Suppressor macrophage treated with lipopolysaccharide for 1 hour (primary cell): ENCODE data around the gene HCN3.
"Not testable (repeated sequence)": the region's sequence is repeated elsewhere in the genome, so short reads cannot be mapped to it uniquely, and the experiment has no call there.

Source experiments
- DNase-seq, 3 donors: peaks; one replicate each; pipeline ENCODE4 v3.0.0-alpha.2; 2020 to 2022

HCN3 gene

GRCh38 chr1:155277070-155277901 is at the start of gene HCN3:
TSS of gene HCN3 (plus strand) at chr1:155277463. CDS start at chr1:155277591, 128 bp downstream.
- DNase-seq, result peak; percentile 98 to 99 (median 99)

- DNase-seq, result no peak
Observed at GRCh38 chr1:155228096-155228427, 49.2 kb upstream of the HCN3 start.

- not testable (repeated sequence) for DNase-seq
Observed at GRCh38 chr1:155231302-155231701, 46.0 kb upstream of the HCN3 start.

- not testable (repeated sequence) for DNase-seq
Observed at GRCh38 chr1:155232001-155232978, 45.0 kb upstream of the HCN3 start.

- DNase-seq, result not testable (repeated sequence)
Observed at GRCh38 chr1:155233502-155233901, 43.8 kb upstream of the HCN3 start.

- DNase-seq, result not testable (repeated sequence)
Observed at GRCh38 chr1:155235375-155235774, 41.9 kb upstream of the HCN3 start.

- DNase-seq, result peak in 1 of 3 donors; percentile 35
Observed at GRCh38 chr1:155236451-155236850, 40.8 kb upstream of the HCN3 start.

GRCh38 chr1:155241069-155241679 is 36.1 kb upstream of the HCN3 start:
- peak; percentile 84 to 91 (median 89) for DNase-seq

GRCh38 chr1:155241841-155242264 is 35.4 kb upstream of the HCN3 start:
- DNase-seq, result peak; percentile 72 to 85 (median 76)

GRCh38 chr1:155242805-155243358 is 34.4 kb upstream of the HCN3 start:
- DNase-seq, result no peak

- peak; percentile 94 to 97 (median 96) for DNase-seq
Observed at GRCh38 chr1:155244368-155245162, 32.7 kb upstream of the HCN3 start.

- DNase-seq, result no peak
Observed at GRCh38 chr1:155245163-155245524, 32.1 kb upstream of the HCN3 start.

- DNase-seq, result not testable (repeated sequence)
Observed at GRCh38 chr1:155246796-155247195, 30.5 kb upstream of the HCN3 start.

- no peak for DNase-seq
Observed at GRCh38 chr1:155247667-155248553, 29.4 kb upstream of the HCN3 start.

GRCh38 chr1:155250246-155250632 is 27.0 kb upstream of the HCN3 start:
- DNase-seq, result no peak

GRCh38 chr1:155250633-155251449 is 26.4 kb upstream of the HCN3 start:
- DNase-seq, result peak; percentile 95 to 98 (median 97)

GRCh38 chr1:155251566-155251965 is 25.7 kb upstream of the HCN3 start:
- no peak for DNase-seq

- DNase-seq, result no peak
Observed at GRCh38 chr1:155253208-155253607, 24.1 kb upstream of the HCN3 start.

- no peak for DNase-seq
Observed at GRCh38 chr1:155253797-155254196, 23.5 kb upstream of the HCN3 start.

GRCh38 chr1:155254228-155254713 is 23.0 kb upstream of the HCN3 start:
- DNase-seq, result no peak
